H1 (cell line): ENCODE results near the gene ALX1. TPM values are rescaled to one million over a fixed set of nuclear protein-coding genes. Genes with fewer than 3 reads are reported as not detected.
A peak's percentile ranks its signal among the peaks of the same experiment; 100 is the strongest.

ENCODE experiments used
- CTCF ChIA-PET: fragments of 300-600 bp; sonication (Branson Sonifier 250); formaldehyde crosslinking; loops from one replicate; lab custom pipeline; 2021; ENCODE audit not compliant: partially characterized antibody; lab: Charles Lee
- POLR2A ChIA-PET: fragments of 300-600 bp; sonication (Branson Sonifier 250); formaldehyde crosslinking; loops from one replicate; lab custom pipeline; 2021; ENCODE audit warnings: inconsistent platforms; ENCODE audit not compliant: partially characterized antibody; lab: Charles Lee
- DNase-seq, 2 experiments: peaks; one replicate each; pipeline versions ENCODE4 v3.0.0 to v3.0.0-alpha.2; 2010 to 2022; ENCODE audit warnings: low spot score in 2 of 2, low read depth in 1 of 2, mixed read lengths in 1 of 2
- FAIRE-seq: peaks from 2 replicates; lab custom pipeline; 2011; peaks lifted over from hg19 to GRCh38; lab: Jason Lieb, UNC
- H2AFZ ChIP-seq: 2 replicates; pipeline ENCODE4 v1.8.1; 2012; ENCODE audit warnings: low read length, inconsistent platforms
- H2AK5ac ChIP-seq: 2 replicates; pipeline ENCODE4 v1.6.1; 2013; ENCODE audit warnings: low read depth, low read length
- H2BK120ac ChIP-seq: replicated peaks from 2 replicates; pipeline ENCODE3; 2013; ENCODE audit warnings: low read depth, low read length, inconsistent platforms
- H2BK12ac ChIP-seq: 2 replicates; pipeline ENCODE4 v1.6.1; 2013; ENCODE audit warnings: low read depth, low read length
- H2BK15ac ChIP-seq: 2 replicates; pipeline ENCODE4 v1.6.1; 2013; ENCODE audit warnings: low read length
- H2BK20ac ChIP-seq: 2 replicates; pipeline ENCODE4 v1.6.1; 2013; ENCODE audit warnings: low read length
- H2BK5ac ChIP-seq: 2 replicates; pipeline ENCODE4 v1.6.1; 2013; ENCODE audit warnings: low read depth, low read length
- H3K14ac ChIP-seq: 2 replicates; pipeline ENCODE4 v1.6.1; 2013; ENCODE audit warnings: inconsistent platforms; ENCODE audit not compliant: insufficient read length
- H3K18ac ChIP-seq: 2 replicates; pipeline ENCODE4 v1.6.1; 2013; ENCODE audit warnings: low read length; ENCODE audit errors: extremely low read depth
- H3K23ac ChIP-seq: 2 replicates; pipeline ENCODE4 v1.6.1; 2013; ENCODE audit warnings: inconsistent platforms; ENCODE audit not compliant: insufficient read length
- H3K23me2 ChIP-seq: 2 replicates; pipeline ENCODE4 v1.6.1; 2013; ENCODE audit warnings: low read depth, low read length
- H3K27ac ChIP-seq: 2 replicates; pipeline ENCODE4 v1.6.1; 2011; ENCODE audit warnings: low read depth, low read length, inconsistent platforms
- H3K27me3 ChIP-seq, 4 experiments: replicated peaks in 1 of 4; 1 replicate in 1 of 4; 2 replicates in 3 of 4; pipeline versions ENCODE4 v1.6.1 to v1.8.1; 2011 to 2013; ENCODE audit warnings: low read length in 3 of 4, mild to moderate bottlenecking in 3 of 4, inconsistent platforms in 2 of 4, mixed read lengths in 2 of 4, moderate library complexity in 1 of 4; ENCODE audit not compliant: control insufficient read depth in 3 of 4, insufficient read depth in 3 of 4; ENCODE audit errors: extremely low read depth in 1 of 4
- H3K36me3 ChIP-seq, 4 experiments: 2 replicates each; pipeline versions ENCODE4 v1.6.1 to v1.8.1; 2011 to 2013; ENCODE audit warnings: mild to moderate bottlenecking in 4 of 4, low read length in 3 of 4, moderate library complexity in 2 of 4, control low read depth in 1 of 4, inconsistent platforms in 1 of 4; ENCODE audit not compliant: insufficient read depth in 4 of 4, control insufficient read depth in 2 of 4
- H3K4ac ChIP-seq: replicated peaks from 2 replicates; pipeline ENCODE3; 2013; ENCODE audit warnings: low read length, low read depth, mixed read lengths, inconsistent platforms; ENCODE audit not compliant: insufficient read length
- H3K4me1 ChIP-seq, 4 experiments: replicated peaks in 1 of 4; 1 replicate in 1 of 4; 2 replicates in 3 of 4; pipeline versions ENCODE4 v1.6.1 to v1.8.1; 2011 to 2013; ENCODE audit warnings: low read length in 3 of 4, inconsistent platforms in 2 of 4, mixed read lengths in 1 of 4; ENCODE audit not compliant: insufficient read depth in 4 of 4, control insufficient read depth in 3 of 4
- H3K4me2 ChIP-seq, 2 experiments: 2 replicates each; pipeline versions ENCODE4 v1.6.1 to v1.8.1; 2011 to 2013; ENCODE audit warnings: low read depth in 2 of 2, low read length in 2 of 2, control low read depth in 1 of 2, inconsistent platforms in 1 of 2, mild to moderate bottlenecking in 1 of 2; ENCODE audit not compliant: insufficient read depth in 1 of 2
- H3K4me3 ChIP-seq, 4 experiments: fragments of 200-600, 300-600 bp in 1 of 4; sonication (generic), shearing (Covaris generic), sonication (Bioruptor Twin) in 1 of 4; 2 replicates each; pipeline versions ENCODE4 v1.5.1 to v1.8.1; 2011 to 2016; ENCODE audit warnings: low read length in 4 of 4, low read depth in 3 of 4, control low read depth in 2 of 4, inconsistent platforms in 2 of 4, mild to moderate bottlenecking in 2 of 4, mixed read lengths in 1 of 4, moderate library complexity in 1 of 4; ENCODE audit not compliant: insufficient read depth in 2 of 4; ENCODE audit errors: extremely low read depth in 1 of 4
- H3K56ac ChIP-seq: replicated peaks from 2 replicates; pipeline ENCODE3; 2013; ENCODE audit warnings: low read depth, mild to moderate bottlenecking, mixed read lengths, low read length, inconsistent platforms; ENCODE audit not compliant: insufficient read length
- H3K79me1 ChIP-seq: 2 replicates; pipeline ENCODE4 v1.6.1; 2013; ENCODE audit warnings: low read depth, low read length, control low read depth
- H3K79me2 ChIP-seq, 2 experiments: 2 replicates each; pipeline versions ENCODE4 v1.6.1 to v1.8.1; 2012 to 2013; ENCODE audit warnings: low read length in 2 of 2, mild to moderate bottlenecking in 2 of 2, inconsistent platforms in 1 of 2; ENCODE audit not compliant: insufficient read depth in 2 of 2, control insufficient read depth in 1 of 2
- H3K9ac ChIP-seq, 4 experiments: replicated peaks in 1 of 4; 1 replicate in 1 of 4; 2 replicates in 3 of 4; pipeline versions ENCODE4 v1.6.1 to v1.8.1; 2011 to 2013; ENCODE audit warnings: low read depth in 3 of 4, low read length in 3 of 4, control low read depth in 2 of 4, mild to moderate bottlenecking in 2 of 4, moderate library complexity in 2 of 4, inconsistent platforms in 1 of 4; ENCODE audit errors: extremely low read depth in 1 of 4
- H3K9me3 ChIP-seq, 2 experiments: 2 replicates each; pipeline versions ENCODE4 v1.6.1 to v1.8.1; 2012 to 2013; ENCODE audit warnings: mild to moderate bottlenecking in 2 of 2, moderate library complexity in 2 of 2, control low read depth in 1 of 2, inconsistent platforms in 1 of 2, low read depth in 1 of 2, low read length in 1 of 2, mixed read lengths in 1 of 2; ENCODE audit not compliant: insufficient read depth in 2 of 2
- H4K20me1 ChIP-seq, 2 experiments: replicated peaks in 1 of 2; 2 replicates each; pipeline versions ENCODE3 to v1.8.1; 2011 to 2013; ENCODE audit warnings: inconsistent platforms in 2 of 2, low read length in 2 of 2, mild to moderate bottlenecking in 1 of 2; ENCODE audit not compliant: insufficient read depth in 2 of 2, control insufficient read depth in 1 of 2
- H4K5ac ChIP-seq: 2 replicates; pipeline ENCODE4 v1.6.1; 2013; ENCODE audit warnings: low read length, low read depth, mixed read lengths, inconsistent platforms; ENCODE audit not compliant: insufficient read length
- H4K8ac ChIP-seq: 2 replicates; pipeline ENCODE4 v1.8.0; 2013; ENCODE audit warnings: mild to moderate bottlenecking, moderate library complexity, low read length, inconsistent platforms; ENCODE audit not compliant: insufficient read depth; ENCODE audit errors: extremely low read depth
- H4K91ac ChIP-seq: replicated peaks from 2 replicates; pipeline ENCODE3; 2013; ENCODE audit warnings: low read length, mixed read lengths, inconsistent platforms; ENCODE audit not compliant: insufficient read length
- BCL11A ChIP-seq, 2 experiments: IDR thresholded peaks; one replicate each; pipeline ENCODE4 v1.6.1; 2011; ENCODE audit warnings: low read depth in 2 of 2, low read length in 2 of 2, mild to moderate bottlenecking in 2 of 2
- CBX5 ChIP-seq: fragments of 300-800, 300-1000 bp; sonication (generic); IDR thresholded peaks from 2 replicates; pipeline ENCODE4 v1.7.1; 2016; ENCODE audit warnings: antibody characterized with exemption, low read length, low read depth
- CTBP2 ChIP-seq: IDR thresholded peaks from 2 replicates; pipeline ENCODE4 v1.7.0; 2011; ENCODE audit warnings: borderline replicate concordance, mild to moderate bottlenecking, moderate library complexity, mixed read lengths, low read length; ENCODE audit not compliant: insufficient read depth, insufficient read length
- GABPA ChIP-seq: IDR thresholded peaks from 2 replicates; pipeline ENCODE4 v1.6.1; 2011; ENCODE audit warnings: mild to moderate bottlenecking, low read length, moderate library complexity, borderline replicate concordance; ENCODE audit not compliant: insufficient read depth
- GTF2F1 ChIP-seq: IDR thresholded peaks from 2 replicates; pipeline ENCODE4 v1.6.1; 2012; ENCODE audit warnings: low read depth, low read length, improper control_type of control experiment, borderline replicate concordance
- HDAC6 ChIP-seq: IDR thresholded peaks from one replicate; pipeline ENCODE4 v1.7.1; 2012; ENCODE audit warnings: low read depth, mild to moderate bottlenecking, inconsistent platforms, low read length, moderate library complexity
- KDM5A ChIP-seq: fragments of 200-600 bp; IDR thresholded peaks from 2 replicates; pipeline ENCODE4 v1.7.1; 2012; ENCODE audit warnings: mild to moderate bottlenecking, low read length, inconsistent platforms, mixed read lengths
- RNF2 ChIP-seq: fragments of 200-900, 300-1000 bp; sonication (generic); IDR thresholded peaks from 2 replicates; pipeline ENCODE4 v1.7.1; 2016; ENCODE audit warnings: borderline replicate concordance, low read depth, mild to moderate bottlenecking, antibody characterized with exemption, low read length; ENCODE audit not compliant: poor library complexity, severe bottlenecking; ENCODE audit errors: missing control alignments
- SP1 ChIP-seq: IDR thresholded peaks from 2 replicates; pipeline ENCODE4 v1.6.1; 2011; ENCODE audit warnings: low read depth, low read length
- SP4 ChIP-seq: IDR thresholded peaks from 2 replicates; pipeline ENCODE4 v1.6.1; 2012; ENCODE audit warnings: low read length, inconsistent platforms
- TAF7 ChIP-seq: optimal IDR thresholded peaks from 2 replicates; pipeline ENCODE3; 2011; ENCODE audit warnings: low read depth, mild to moderate bottlenecking, inconsistent platforms, low read length, moderate library complexity, borderline replicate concordance
- TEAD4 ChIP-seq: IDR thresholded peaks from 2 replicates; pipeline ENCODE4 v1.6.1; 2012; ENCODE audit warnings: low read depth, low read length, inconsistent platforms, mixed read lengths
- WGBS, 2 experiments: shearing (Covaris generic) in 1 of 2; methylation state at CpG; one replicate each; pipeline versions ENCODE4 v1.1.6 to v1.1.7; 2013 to 2015; ENCODE audit warnings: low lambda C conversion rate in 2 of 2, mixed read lengths in 2 of 2, inconsistent platforms in 1 of 2, low coverage in 1 of 2, missing lambda C conversion rate in 1 of 2; ENCODE audit not compliant: insufficient replicate concordance in 2 of 2, insufficient coverage in 1 of 2, insufficient read length in 1 of 2; ENCODE audit errors: extremely low coverage in 1 of 2, missing lambda C conversion rate in 1 of 2; 5-methylcytosine and 5-hydroxymethylcytosine counted together
- polyA plus RNA-seq, 7 experiments: library from polyadenylated mRNA; depleted of rRNA in 3 of 7; stranded (reverse) in 5 of 7; unstranded in 2 of 7; fragments of >200 nt in 5 of 7; fragments of 200-250 nt in 2 of 7; gene quantifications; 1 replicate in 5 of 7; 2 replicates in 1 of 7; 4 replicates in 1 of 7; pipeline versions ENCODE4 v1.2.1 to v1.2.3, GENCODE V29; 2011 to 2013; ENCODE audit warnings: missing spikeins in 2 of 7, mixed read lengths in 2 of 7
- total RNA-seq: library from RNA; stranded (reverse); fragmentation: NEBNext Ultra II Directional; extraction: Animal tissue kit (Norgen Biotek cat#: 25700); gene quantifications from 2 replicates; pipeline ENCODE4 v1.2.1, GENCODE V29; 2021

Gene ALX1
- total and polyA plus RNA-seq, 2 of the 8 experiments (the other 6 are each of a cell fraction or from before 2014, with no cell fraction given): 0.41 to 0.73 TPM

GRCh38 chr12:85281636-85282312 lies 1.8 kb downstream of the ALX1 start:
- CTCF ChIA-PET: interaction anchor here (1.9 kb wide), 1 partner anchor 407 kb away, joined by 4 read pairs; no protein-coding TSS in a partner anchor
- no peak overlapping the region for H2AFZ ChIP-seq
- TF ChIP-seq BCL11A (IDR thresholded peaks at IDR 0.05; ENCODE audit: low read depth in 2 of 2, low read length in 2 of 2) (no peak), TEAD4 (no peak), HDAC6 (no peak), GTF2F1 (no peak), CTBP2 (no peak), CBX5 (no peak), KDM5A (no peak), TAF7 (no peak), GABPA (no peak), RNF2 (no peak), SP1 (no peak), SP4 (no peak)

More at GRCh38 chr12:85281636-85282312, 1.8 kb downstream of the ALX1 start:
- FAIRE-seq: no peak
- Histone ChIP-seq H4K20me1 (peaks cover 0 to 6% of the 10 kb centered on the region in 2 experiments), H3K4ac (no peak overlapping the region), H3K23ac (no peak overlapping the region), H2BK120ac (no peak overlapping the region), H3K79me1 (no peaks in the 10 kb centered on the region), H3K9me3 (no peaks in the 10 kb centered on the region), H2AK5ac (no peak overlapping the region), H2BK20ac (no peak overlapping the region), H3K4me2 (peak overlapping the region; percentile 79 to 88), H4K8ac (no peak overlapping the region), H3K27ac (no peak overlapping the region), H3K56ac (no peak overlapping the region), H3K79me2 (no peaks in the 10 kb centered on the region), H4K5ac (no peak overlapping the region), H2BK15ac (no peak overlapping the region), H3K4me1 (peaks cover 0 to 16% (median 5%) of the 10 kb centered on the region in 4 experiments; a peak in 6 of 7 replicates), H4K91ac (no peak overlapping the region), H3K9ac (no peak overlapping the region), H3K18ac (no peak overlapping the region), H3K23me2 (peaks cover 19% of the 10 kb centered on the region), H2BK12ac (no peak overlapping the region), H3K4me3 (peak overlapping the region in 1 of 4 experiments; percentile 86; a peak in 2 of 8 replicates), H3K14ac (no peak overlapping the region), H3K27me3 (peaks cover 25 to 30% (median 28%) of the 10 kb centered on the region in 4 experiments), H3K36me3 (no peaks in the 10 kb centered on the region), H2BK5ac (no peak overlapping the region)
- 28% methylated on average over 11 of the region's 11 CpGs; no CpG with 5 or more reads in 1 of the 2 experiments for WGBS, 2 experiments
- DNase-seq: no peak
- POLR2A ChIA-PET: interaction anchor here (1.1 kb wide), 1 partner anchor 371 kb away, joined by 3 read pairs; no protein-coding TSS in a partner anchor
